HCT116 (cell line): ENCODE results near the gene SMPDL3A. TPM values are rescaled to one million over a fixed set of nuclear protein-coding genes. Genes with fewer than 3 reads are reported as not detected.

ENCODE experiments used
- ATAC-seq: fragments of 200-7000 bp; cut with Tn5 transposase; 2 replicates; pipeline ENCODE4 v1.9.1; 2020; ENCODE audit warnings: mild to moderate bottlenecking, moderate library complexity
- BruUV-seq: library from RNA; stranded (reverse); fragments of 400-500 nt; replicated peaks from 2 replicates; lab custom pipeline; 2021; lab: Mats Ljungman, UMichigan
- CTCF ChIA-PET: fragments of 300-600 bp; sonication (Branson Sonifier 250); formaldehyde crosslinking; loops from one replicate; lab custom pipeline; 2021; ENCODE audit warnings: antibody characterized with exemption; lab: Charles Lee
- POLR2A ChIA-PET: fragments of 300-600, 350-600 bp; sonication (Branson Sonifier 250); formaldehyde crosslinking; loops from one replicate; lab custom pipeline; 2021; ENCODE audit warnings: antibody characterized with exemption; lab: Charles Lee
- RAD21 ChIA-PET, 2 experiments: fragments of 300-600 bp; sonication (Branson Sonifier 250); formaldehyde crosslinking; loops; one replicate each; lab custom pipeline; 2023; ENCODE audit warnings: low total read pairs in 2 of 2; ENCODE audit not compliant: uncharacterized antibody in 2 of 2, unreplicated experiment in 2 of 2, low non-redundant PET in 1 of 2; lab: Charles Lee
- DNase-seq: peaks from one replicate; pipeline ENCODE4 v3.0.0-alpha.2; 2010; ENCODE audit warnings: low read depth, low spot score
- H2AFZ ChIP-seq: fragments of 200-600 bp; shearing (Covaris generic), sonication (generic); 2 replicates; pipeline ENCODE4 v1.6.1; 2017; ENCODE audit warnings: low read depth, mixed run types, mixed read lengths, antibody characterized with exemption, low read length; ENCODE audit not compliant: poor library complexity, severe bottlenecking
- H3K27ac ChIP-seq: 2 replicates; pipeline ENCODE4 v1.5.1; 2012; ENCODE audit warnings: low read depth, low read length
- H3K27me3 ChIP-seq: fragments of 200-600 bp; sonication (generic); 2 replicates; pipeline ENCODE4 v1.6.1; 2016; ENCODE audit warnings: mixed run types, low read length, mixed read lengths; ENCODE audit not compliant: insufficient read depth
- H3K36me3 ChIP-seq, 2 experiments: fragments of 200-500 bp in 1 of 2; fragments of 200-600 bp in 1 of 2; sonication (Bioruptor generic) in 1 of 2; sonication (generic) in 1 of 2; 2 replicates each; pipeline versions ENCODE4 v1.5.1 to v1.6.1; 2014 to 2016; ENCODE audit warnings: low read length in 2 of 2, inconsistent platforms in 1 of 2, mixed read lengths in 1 of 2, mixed run types in 1 of 2; ENCODE audit not compliant: insufficient read depth in 2 of 2, control insufficient read depth in 1 of 2
- H3K4me1 ChIP-seq, 2 experiments: fragments of 200-600 bp in 1 of 2; sonication (generic) in 1 of 2; 2 replicates each; pipeline versions ENCODE4 v1.5.1 to v1.6.1; 2012 to 2017; ENCODE audit warnings: low read length in 2 of 2, inconsistent platforms in 1 of 2, mild to moderate bottlenecking in 1 of 2, mixed read lengths in 1 of 2, mixed run types in 1 of 2, moderate library complexity in 1 of 2; ENCODE audit not compliant: insufficient read depth in 2 of 2, control insufficient read depth in 1 of 2
- H3K4me2 ChIP-seq: fragments of 200-600 bp; sonication (generic); 2 replicates; pipeline ENCODE4 v1.6.1; 2017; ENCODE audit warnings: mixed run types, low read length, mixed read lengths
- H3K4me3 ChIP-seq, 2 experiments: fragments of 200-600 bp in 1 of 2; sonication (generic) in 1 of 2; replicated peaks in 1 of 2; 2 replicates each; pipeline ENCODE4 v1.5.1; 2011 to 2016; ENCODE audit warnings: low read length in 2 of 2, control low read depth in 1 of 2, low read depth in 1 of 2, mild to moderate bottlenecking in 1 of 2, mixed read lengths in 1 of 2, mixed run types in 1 of 2
- H3K79me2 ChIP-seq: fragments of 200-600 bp; sonication (generic); 2 replicates; pipeline ENCODE4 v1.6.1; 2017; ENCODE audit warnings: mild to moderate bottlenecking, mixed run types, low read length, moderate library complexity, mixed read lengths; ENCODE audit not compliant: insufficient read depth
- H3K9ac ChIP-seq: fragments of 200-600 bp; sonication (generic); 2 replicates; pipeline ENCODE4 v1.6.1; 2016; ENCODE audit warnings: low read length, mixed read lengths
- H3K9me2 ChIP-seq: fragments of 200-600 bp; sonication (generic), shearing (Covaris generic); 2 replicates; pipeline ENCODE4 v1.6.1; 2017; ENCODE audit warnings: mixed run types, mild to moderate bottlenecking, moderate library complexity; ENCODE audit not compliant: insufficient read depth
- H3K9me3 ChIP-seq, 2 experiments: fragments of 200-500 bp in 1 of 2; fragments of 200-600 bp in 1 of 2; sonication (Bioruptor generic) in 1 of 2; sonication (generic) in 1 of 2; 2 replicates each; pipeline ENCODE4 v1.6.1; 2014 to 2017; ENCODE audit warnings: low read length in 2 of 2, mixed read lengths in 2 of 2, inconsistent platforms in 1 of 2, low read depth in 1 of 2, mild to moderate bottlenecking in 1 of 2, mixed run types in 1 of 2, moderate library complexity in 1 of 2; ENCODE audit not compliant: control insufficient read depth in 1 of 2, insufficient read depth in 1 of 2
- H4K20me1 ChIP-seq: fragments of 200-600 bp; sonication (generic), shearing (Covaris generic); 2 replicates; pipeline ENCODE4 v1.6.1; 2017; ENCODE audit warnings: mixed run types, mild to moderate bottlenecking, moderate library complexity; ENCODE audit not compliant: insufficient read depth
- CEBPB ChIP-seq: IDR thresholded peaks from 2 replicates; pipeline ENCODE4 v1.6.1; 2012; ENCODE audit warnings: low read depth
- CTCF ChIP-seq, 3 experiments: fragments of 200-600 bp in 1 of 3; sonication (generic) in 1 of 3; IDR thresholded peaks in 2 of 3; conservative IDR thresholded peaks in 1 of 3; 2 replicates each; pipeline ENCODE4 v1.5.1; 2012 to 2017; ENCODE audit warnings: low read depth in 2 of 3, low read length in 2 of 3, antibody characterized with exemption in 1 of 3, borderline replicate concordance in 1 of 3, control low read depth in 1 of 3, mild to moderate bottlenecking in 1 of 3, mixed read lengths in 1 of 3, mixed run types in 1 of 3, moderate library complexity in 1 of 3; ENCODE audit not compliant: insufficient read depth in 1 of 3
- ELF1 ChIP-seq: IDR thresholded peaks from 2 replicates; pipeline ENCODE4 v1.6.1; 2012; ENCODE audit warnings: low read depth, borderline replicate concordance
- EZH2 ChIP-seq: fragments of 200-600 bp; sonication (generic); IDR thresholded peaks from 2 replicates; pipeline ENCODE4 v1.6.1; 2017; ENCODE audit warnings: antibody characterized with exemption, mixed run types
- EZH2phosphoT487 ChIP-seq: fragments of 200-600 bp; IDR thresholded peaks from 2 replicates; pipeline ENCODE4 v1.6.1; 2018; ENCODE audit warnings: antibody characterized with exemption, borderline replicate concordance
- FOSL1 ChIP-seq: IDR thresholded peaks from 2 replicates; pipeline ENCODE4 v1.6.1; 2012; ENCODE audit warnings: low read depth
- JUND ChIP-seq: IDR thresholded peaks from 2 replicates; pipeline ENCODE4 v1.6.1; 2012
- POLR2A ChIP-seq: IDR thresholded peaks from 2 replicates; pipeline ENCODE4 v1.7.0; 2011; ENCODE audit warnings: borderline replicate concordance; ENCODE audit not compliant: insufficient read depth, insufficient read length; ENCODE audit errors: extremely low read depth
- TCF7L2 ChIP-seq: IDR thresholded peaks from 2 replicates; pipeline ENCODE4 v1.7.0; 2011; ENCODE audit warnings: borderline replicate concordance, inconsistent platforms; ENCODE audit not compliant: insufficient read depth, insufficient read length; ENCODE audit errors: extremely low read depth
- ZFX ChIP-seq: fragments of 450-650 bp; IDR thresholded peaks from 2 replicates; pipeline ENCODE4 v1.6.1; 2017
- intact Hi-C: fragments of 100-400 bp; cut with micrococcal nuclease; formaldehyde crosslinking; loops from 2 replicates; pipeline ENCODE4 v1.10.0; 2022
- total RNA-seq: library from RNA; stranded (reverse); gene quantifications from one replicate; pipeline ENCODE4 v1.2.1, GENCODE V29; 2021; ENCODE audit not compliant: unreplicated experiment
- TF ChIP-seq, protein P1 (sequence below): IDR thresholded peaks from 2 replicates; pipeline ENCODE4 v1.6.1; 2012; ENCODE audit warnings: low read depth
- TF ChIP-seq, protein P2 (sequence below): IDR thresholded peaks from 2 replicates; pipeline ENCODE4 v1.6.1; 2012

Gene SMPDL3A
- total RNA-seq, 1 experiment from 2014 or later: 2.4 TPM

DNA sequence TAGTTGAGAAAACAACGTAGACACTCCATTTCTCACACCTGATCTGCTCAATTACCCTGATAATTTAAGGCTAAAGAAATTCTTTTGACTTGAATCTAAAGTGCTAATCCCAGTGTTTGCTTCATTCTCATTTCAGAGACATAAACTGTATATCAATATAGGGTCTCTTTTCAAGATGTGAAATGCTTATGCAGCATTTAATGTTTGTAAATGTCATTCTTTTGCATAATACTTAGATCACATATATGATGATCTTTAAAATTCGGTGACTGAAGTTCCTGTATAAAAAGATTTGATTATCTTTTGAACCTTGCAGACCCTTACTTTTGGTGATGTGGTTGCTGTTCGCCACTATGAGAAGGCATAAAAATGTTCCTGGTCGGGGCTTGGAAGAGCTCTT lies 5.7 kb upstream of the SMPDL3A start:
- CTCF ChIA-PET: no interaction called here
- no peaks in the 10 kb centered on the region for H3K36me3 ChIP-seq
- H3K9me2 ChIP-seq: no peaks in the 10 kb centered on the region
- DNase-seq: no peak
- no peak overlapping the region for H3K27ac ChIP-seq
- no peaks in the 10 kb centered on the region for H3K27me3 ChIP-seq
- no peaks in the 10 kb centered on the region for H3K9me3 ChIP-seq
- H3K79me2 ChIP-seq: no peaks in the 10 kb centered on the region
- no peak overlapping the region for H3K9ac ChIP-seq
- POLR2A ChIA-PET: no interaction called here
- RAD21 ChIA-PET: no interaction called here
- no peak overlapping the region for H3K4me2 ChIP-seq
- no peak overlapping the region for H2AFZ ChIP-seq
- TF ChIP-seq JUND: no peak
- no peak for TF ChIP-seq ELF1
- no peak for TF ChIP-seq FOSL1
- TF ChIP-seq, protein P1, sequence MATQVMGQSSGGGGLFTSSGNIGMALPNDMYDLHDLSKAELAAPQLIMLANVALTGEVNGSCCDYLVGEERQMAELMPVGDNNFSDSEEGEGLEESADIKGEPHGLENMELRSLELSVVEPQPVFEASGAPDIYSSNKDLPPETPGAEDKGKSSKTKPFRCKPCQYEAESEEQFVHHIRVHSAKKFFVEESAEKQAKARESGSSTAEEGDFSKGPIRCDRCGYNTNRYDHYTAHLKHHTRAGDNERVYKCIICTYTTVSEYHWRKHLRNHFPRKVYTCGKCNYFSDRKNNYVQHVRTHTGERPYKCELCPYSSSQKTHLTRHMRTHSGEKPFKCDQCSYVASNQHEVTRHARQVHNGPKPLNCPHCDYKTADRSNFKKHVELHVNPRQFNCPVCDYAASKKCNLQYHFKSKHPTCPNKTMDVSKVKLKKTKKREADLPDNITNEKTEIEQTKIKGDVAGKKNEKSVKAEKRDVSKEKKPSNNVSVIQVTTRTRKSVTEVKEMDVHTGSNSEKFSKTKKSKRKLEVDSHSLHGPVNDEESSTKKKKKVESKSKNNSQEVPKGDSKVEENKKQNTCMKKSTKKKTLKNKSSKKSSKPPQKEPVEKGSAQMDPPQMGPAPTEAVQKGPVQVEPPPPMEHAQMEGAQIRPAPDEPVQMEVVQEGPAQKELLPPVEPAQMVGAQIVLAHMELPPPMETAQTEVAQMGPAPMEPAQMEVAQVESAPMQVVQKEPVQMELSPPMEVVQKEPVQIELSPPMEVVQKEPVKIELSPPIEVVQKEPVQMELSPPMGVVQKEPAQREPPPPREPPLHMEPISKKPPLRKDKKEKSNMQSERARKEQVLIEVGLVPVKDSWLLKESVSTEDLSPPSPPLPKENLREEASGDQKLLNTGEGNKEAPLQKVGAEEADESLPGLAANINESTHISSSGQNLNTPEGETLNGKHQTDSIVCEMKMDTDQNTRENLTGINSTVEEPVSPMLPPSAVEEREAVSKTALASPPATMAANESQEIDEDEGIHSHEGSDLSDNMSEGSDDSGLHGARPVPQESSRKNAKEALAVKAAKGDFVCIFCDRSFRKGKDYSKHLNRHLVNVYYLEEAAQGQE: no peak
- TF ChIP-seq EZH2: no peak
- no peak for TF ChIP-seq TCF7L2
- TF ChIP-seq ZFX: no peak
- TF ChIP-seq CEBPB: no peak
- BruUV-seq: no TSS peak
- no peak overlapping the region for H3K4me3 ChIP-seq
- peaks cover 3 to 4% of the 10 kb centered on the region in 2 experiments; a peak in 2 of 4 replicates for H3K4me1 ChIP-seq
- intact Hi-C loops: no loop called here
- no peak for ATAC-seq
- no peaks in the 10 kb centered on the region for H4K20me1 ChIP-seq

DNA sequence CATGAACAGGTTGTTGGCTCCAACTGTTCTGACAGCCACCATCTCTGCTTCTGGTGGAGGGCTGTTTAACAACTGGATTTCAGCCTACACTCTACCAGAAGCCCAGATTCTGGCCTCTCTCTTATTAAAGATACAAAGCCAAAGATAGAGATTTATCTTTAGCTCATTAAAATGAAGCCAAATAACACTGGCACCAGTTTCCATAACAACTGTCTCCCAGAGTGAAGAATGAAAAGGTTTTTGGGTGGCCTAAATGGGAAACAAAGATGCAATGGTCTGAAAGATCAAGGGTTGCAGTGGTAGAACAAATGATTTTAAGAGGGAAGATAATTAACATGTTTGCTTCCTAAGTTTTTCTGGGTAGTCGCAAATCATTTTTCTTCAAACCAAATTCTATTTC lies 3.2 kb upstream of the SMPDL3A start:
- no TSS peak for BruUV-seq
- no peaks in the 10 kb centered on the region for H3K9me3 ChIP-seq
- intact Hi-C loops: no loop called here
- ATAC-seq (no peak), DNase-seq (no peak)
- no peaks in the 10 kb centered on the region for H3K79me2 ChIP-seq
- no peak overlapping the region for H2AFZ ChIP-seq
- H3K27ac ChIP-seq: no peak overlapping the region
- H3K27me3 ChIP-seq: no peaks in the 10 kb centered on the region
- CTCF ChIA-PET: interaction anchor here (1.6 kb wide), 1 partner anchor 53 kb away, joined by 5 read pairs; no protein-coding TSS in a partner anchor
- no peaks in the 10 kb centered on the region for H4K20me1 ChIP-seq
- POLR2A ChIA-PET: no interaction called here
- H3K4me2 ChIP-seq: no peak overlapping the region
- H3K9me2 ChIP-seq: no peaks in the 10 kb centered on the region
- peaks cover 13 to 21% of the 10 kb centered on the region in 2 experiments for H3K4me1 ChIP-seq
- H3K9ac ChIP-seq: no peak overlapping the region
- H3K4me3 ChIP-seq: no peak overlapping the region
- RAD21 ChIA-PET: no interaction called here
- no peaks in the 10 kb centered on the region for H3K36me3 ChIP-seq
- TF ChIP-seq, protein P1: no peak
- TF ChIP-seq JUND: no peak
- TF ChIP-seq, protein P2, sequence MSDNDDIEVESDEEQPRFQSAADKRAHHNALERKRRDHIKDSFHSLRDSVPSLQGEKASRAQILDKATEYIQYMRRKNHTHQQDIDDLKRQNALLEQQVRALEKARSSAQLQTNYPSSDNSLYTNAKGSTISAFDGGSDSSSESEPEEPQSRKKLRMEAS: no peak
- no peak for TF ChIP-seq TCF7L2
- no peak for TF ChIP-seq POLR2A
- no peak for TF ChIP-seq CTCF (IDR thresholded peaks at IDR 0.05 in 2 of 3, conservative IDR thresholded peaks at IDR 0.05 in 1 of 3; ENCODE audit: borderline replicate concordance in 1 of 3, insufficient read depth in 1 of 3, low read depth in 2 of 3, low read length in 2 of 3)
- no peak for TF ChIP-seq EZH2phosphoT487
